PC-3 (cell line): ENCODE measurements around the gene UBXN6.

Experiments used
- EZH2 ChIP-seq: fragments of 300-600 bp; sonication (generic); IDR thresholded peaks from one replicate; pipeline ENCODE4 v1.6.1; 2017; ENCODE audit warnings: antibody characterized with exemption, mild to moderate bottlenecking, low read length; ENCODE audit not compliant: unreplicated experiment
- TF ChIP-seq, protein P1 (sequence below): fragments of 300-600 bp; sonication (generic); conservative IDR thresholded peaks from 2 replicates; pipeline ENCODE4 v1.5.1; 2017; ENCODE audit warnings: antibody characterized with exemption, low read depth, mild to moderate bottlenecking, low read length

DNA sequence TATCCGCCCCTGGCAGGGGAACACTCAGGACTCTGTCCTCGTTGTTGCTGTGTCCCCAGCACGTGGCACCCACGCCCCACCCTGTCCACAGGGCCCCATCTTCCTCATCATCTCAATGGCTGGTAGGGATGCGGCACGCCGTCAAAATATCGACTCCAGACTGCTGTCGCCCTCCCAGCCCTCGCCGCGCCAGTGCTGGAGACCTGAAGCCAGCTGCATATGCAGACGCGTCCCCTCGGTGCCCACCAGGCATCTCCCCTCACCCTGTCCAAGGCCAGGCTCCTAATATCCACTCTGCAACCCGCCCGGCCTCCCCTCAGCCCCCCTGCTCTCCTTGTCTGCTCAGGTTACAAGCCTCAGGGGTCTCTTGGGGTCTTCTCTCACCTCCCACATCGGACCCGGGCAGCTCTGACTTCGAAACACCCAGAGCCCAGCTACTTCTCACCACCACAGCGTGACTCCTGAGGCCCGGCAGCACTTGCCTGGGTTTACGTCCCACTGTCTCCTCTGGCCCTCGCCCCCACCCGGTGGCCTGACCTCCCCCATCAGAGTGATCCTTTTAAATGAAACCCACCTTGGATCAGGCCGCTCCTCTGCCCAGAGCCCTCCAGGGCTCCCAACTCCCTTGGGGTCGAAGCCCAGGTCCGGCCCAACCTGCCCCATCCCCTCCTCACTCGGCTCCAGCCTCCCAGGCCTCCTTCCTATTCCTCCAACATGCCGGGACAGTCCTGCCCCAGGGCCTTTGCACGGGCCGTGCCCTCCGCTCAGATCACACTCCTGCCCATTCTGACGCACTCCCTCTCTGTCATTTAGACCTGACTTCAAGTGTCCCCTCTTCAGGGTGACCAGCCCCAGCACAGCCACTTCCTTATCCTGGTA is 48.2 kb upstream of the UBXN6 start:
- TF ChIP-seq, protein P1, sequence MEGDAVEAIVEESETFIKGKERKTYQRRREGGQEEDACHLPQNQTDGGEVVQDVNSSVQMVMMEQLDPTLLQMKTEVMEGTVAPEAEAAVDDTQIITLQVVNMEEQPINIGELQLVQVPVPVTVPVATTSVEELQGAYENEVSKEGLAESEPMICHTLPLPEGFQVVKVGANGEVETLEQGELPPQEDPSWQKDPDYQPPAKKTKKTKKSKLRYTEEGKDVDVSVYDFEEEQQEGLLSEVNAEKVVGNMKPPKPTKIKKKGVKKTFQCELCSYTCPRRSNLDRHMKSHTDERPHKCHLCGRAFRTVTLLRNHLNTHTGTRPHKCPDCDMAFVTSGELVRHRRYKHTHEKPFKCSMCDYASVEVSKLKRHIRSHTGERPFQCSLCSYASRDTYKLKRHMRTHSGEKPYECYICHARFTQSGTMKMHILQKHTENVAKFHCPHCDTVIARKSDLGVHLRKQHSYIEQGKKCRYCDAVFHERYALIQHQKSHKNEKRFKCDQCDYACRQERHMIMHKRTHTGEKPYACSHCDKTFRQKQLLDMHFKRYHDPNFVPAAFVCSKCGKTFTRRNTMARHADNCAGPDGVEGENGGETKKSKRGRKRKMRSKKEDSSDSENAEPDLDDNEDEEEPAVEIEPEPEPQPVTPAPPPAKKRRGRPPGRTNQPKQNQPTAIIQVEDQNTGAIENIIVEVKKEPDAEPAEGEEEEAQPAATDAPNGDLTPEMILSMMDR, result no peak
- no peak for TF ChIP-seq EZH2
